RWPE2 (cell line): Measurements from ENCODE around the gene HSP90AA1.
A peak's percentile ranks its signal among the peaks of the same experiment; 100 is the strongest.
"Not testable (repeated sequence)": the region's sequence is repeated elsewhere in the genome, so short reads cannot be mapped to it uniquely, and the experiment has no call there.

Experiments used
- ATAC-seq: fragments of 200-7000 bp; cut with Tn5 transposase; 3 replicates; pipeline ENCODE4 v1.9.1; 2021; ENCODE audit warnings: low read depth
- DNase-seq: peaks from one replicate; pipeline ENCODE4 v3.0.0-alpha.2; 2020; ENCODE audit warnings: low spot score
- H3K27ac ChIP-seq: fragments of 450-650 bp; 2 replicates; pipeline ENCODE4 v1.5.1; 2017; ENCODE audit warnings: mild to moderate bottlenecking; ENCODE audit not compliant: poor library complexity, severe bottlenecking
- H3K27me3 ChIP-seq: fragments of 250-450 bp; sonication (Bioruptor Pico); 2 replicates; pipeline ENCODE4 v1.5.1; 2021; ENCODE audit warnings: mild to moderate bottlenecking, moderate library complexity; ENCODE audit not compliant: insufficient read depth, poor library complexity, severe bottlenecking
- H3K36me3 ChIP-seq: fragments of 250-450 bp; sonication (Bioruptor Pico); 2 replicates; pipeline ENCODE4 v1.5.1; 2020; ENCODE audit warnings: low read depth, mild to moderate bottlenecking, moderate library complexity
- H3K4me1 ChIP-seq: fragments of 250-450 bp; sonication (Bioruptor Pico); 2 replicates; pipeline ENCODE4 v1.5.1; 2021; ENCODE audit warnings: mild to moderate bottlenecking, moderate library complexity; ENCODE audit not compliant: insufficient read depth, poor library complexity, severe bottlenecking
- H3K4me3 ChIP-seq: fragments of 250-450 bp; sonication (Bioruptor Pico); 2 replicates; pipeline ENCODE4 v1.5.1; 2021; ENCODE audit warnings: mild to moderate bottlenecking, moderate library complexity; ENCODE audit not compliant: severe bottlenecking
- H3K9me3 ChIP-seq: fragments of 250-450 bp; sonication (Bioruptor Pico); 2 replicates; pipeline ENCODE4 v1.5.1; 2021; ENCODE audit warnings: mild to moderate bottlenecking, moderate library complexity; ENCODE audit not compliant: severe bottlenecking
- TF ChIP-seq, protein P1 (sequence below): fragments of 450-650 bp; IDR thresholded peaks from one replicate; pipeline ENCODE4 v1.5.1; 2017; ENCODE audit warnings: mild to moderate bottlenecking, moderate library complexity; ENCODE audit not compliant: poor library complexity, severe bottlenecking

Gene HSP90AA1

GRCh38 chr14:102081231-102082080, 5.4 kb downstream of the HSP90AA1 start:
- H3K9me3 ChIP-seq: no peaks in the 10 kb centered on the region
- ATAC-seq (no peak), DNase-seq (no peak)
- H3K4me3 ChIP-seq: no peak overlapping the region
- peaks cover 22% of the 10 kb centered on the region for H3K4me1 ChIP-seq
- peaks cover 75% of the 10 kb centered on the region for H3K36me3 ChIP-seq
- TF ChIP-seq, protein P1, sequence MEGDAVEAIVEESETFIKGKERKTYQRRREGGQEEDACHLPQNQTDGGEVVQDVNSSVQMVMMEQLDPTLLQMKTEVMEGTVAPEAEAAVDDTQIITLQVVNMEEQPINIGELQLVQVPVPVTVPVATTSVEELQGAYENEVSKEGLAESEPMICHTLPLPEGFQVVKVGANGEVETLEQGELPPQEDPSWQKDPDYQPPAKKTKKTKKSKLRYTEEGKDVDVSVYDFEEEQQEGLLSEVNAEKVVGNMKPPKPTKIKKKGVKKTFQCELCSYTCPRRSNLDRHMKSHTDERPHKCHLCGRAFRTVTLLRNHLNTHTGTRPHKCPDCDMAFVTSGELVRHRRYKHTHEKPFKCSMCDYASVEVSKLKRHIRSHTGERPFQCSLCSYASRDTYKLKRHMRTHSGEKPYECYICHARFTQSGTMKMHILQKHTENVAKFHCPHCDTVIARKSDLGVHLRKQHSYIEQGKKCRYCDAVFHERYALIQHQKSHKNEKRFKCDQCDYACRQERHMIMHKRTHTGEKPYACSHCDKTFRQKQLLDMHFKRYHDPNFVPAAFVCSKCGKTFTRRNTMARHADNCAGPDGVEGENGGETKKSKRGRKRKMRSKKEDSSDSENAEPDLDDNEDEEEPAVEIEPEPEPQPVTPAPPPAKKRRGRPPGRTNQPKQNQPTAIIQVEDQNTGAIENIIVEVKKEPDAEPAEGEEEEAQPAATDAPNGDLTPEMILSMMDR: no peak
- no peaks in the 10 kb centered on the region for H3K27me3 ChIP-seq
- no peak overlapping the region for H3K27ac ChIP-seq

DNA sequence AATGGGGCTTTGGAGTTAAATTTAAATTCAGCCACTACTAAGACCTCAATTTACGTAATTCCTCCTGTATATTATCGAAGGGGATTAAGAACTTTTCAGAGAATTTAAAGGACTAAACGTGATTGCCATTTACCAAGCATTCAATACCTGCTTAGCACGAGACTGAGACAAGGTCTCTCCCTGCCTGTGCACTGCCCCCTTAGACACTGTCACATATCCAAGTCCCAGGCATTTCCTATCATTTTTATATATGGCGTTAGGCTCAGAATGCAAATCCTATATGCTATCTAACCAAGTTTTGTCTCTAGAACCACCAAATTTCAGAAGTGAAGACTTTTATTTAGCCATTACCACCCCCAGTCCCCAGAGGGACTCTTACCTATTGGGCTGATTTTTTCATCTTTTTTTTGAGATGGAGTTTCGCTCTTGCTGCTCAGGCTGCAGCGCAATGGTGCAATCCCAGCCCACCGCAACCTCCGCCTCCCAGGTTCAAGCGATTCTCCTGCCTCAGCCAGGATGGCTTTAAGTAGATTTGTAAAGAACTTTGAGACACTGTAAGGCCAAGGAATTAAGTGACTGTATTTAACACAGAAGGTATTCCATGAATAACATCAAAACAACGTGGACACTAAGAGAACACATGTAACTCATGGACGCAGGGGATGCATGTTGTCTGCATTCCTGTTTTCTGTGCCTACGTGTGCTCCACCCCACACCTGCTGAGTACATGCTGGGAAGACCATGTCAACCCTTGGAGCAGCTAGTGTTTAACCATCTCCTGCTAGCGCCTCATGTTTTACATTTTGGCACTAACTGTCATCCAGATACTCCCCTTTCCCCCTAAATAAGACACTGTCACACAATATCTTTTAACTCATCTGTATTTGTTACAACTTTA, 6.4 kb downstream of the HSP90AA1 start:
- Histone ChIP-seq H3K36me3 (peaks cover 66% of the 10 kb centered on the region), H3K27me3 (no peaks in the 10 kb centered on the region), H3K4me1 (peaks cover 22% of the 10 kb centered on the region), H3K4me3 (no peak overlapping the region), H3K9me3 (no peaks in the 10 kb centered on the region), H3K27ac (no peak overlapping the region)
- DNase-seq (no peak), ATAC-seq (no peak)
- TF ChIP-seq, protein P1: no peak

DNA sequence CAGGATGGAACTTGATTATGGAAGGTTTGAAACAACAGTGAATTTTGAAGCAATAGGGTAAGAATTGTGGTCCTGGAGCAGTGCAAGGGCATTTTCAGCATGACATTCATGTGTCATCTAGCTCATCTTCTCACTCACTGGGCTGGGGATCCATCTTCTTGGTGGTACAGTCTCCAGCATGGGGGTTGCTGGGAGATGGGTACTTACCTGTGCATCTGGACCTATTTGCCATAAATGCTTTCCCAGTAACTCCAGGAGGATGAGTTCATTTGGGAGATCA, 7.2 kb downstream of the HSP90AA1 start:
- Histone ChIP-seq H3K9me3 (no peaks in the 10 kb centered on the region), H3K36me3 (peaks cover 58% of the 10 kb centered on the region), H3K27me3 (no peaks in the 10 kb centered on the region), H3K4me3 (no peak overlapping the region), H3K27ac (peak overlapping the region; percentile 8), H3K4me1 (peaks cover 15% of the 10 kb centered on the region)
- ATAC-seq (peak; percentile 13; the same call in 2 of the 3 replicates), DNase-seq (no peak)
- TF ChIP-seq, protein P1: no peak

GRCh38 chr14:102078831-102079699, 7.8 kb downstream of the HSP90AA1 start:
- TF ChIP-seq, protein P1: no peak
- Histone ChIP-seq H3K4me1 (peaks cover 9% of the 10 kb centered on the region), H3K27ac (peak overlapping the region; percentile 8), H3K27me3 (no peaks in the 10 kb centered on the region), H3K9me3 (no peaks in the 10 kb centered on the region), H3K36me3 (peaks cover 52% of the 10 kb centered on the region), H3K4me3 (no peak overlapping the region)
- peak; percentile 13; the same call in 2 of the 3 replicates for ATAC-seq
- no peak for DNase-seq

DNA sequence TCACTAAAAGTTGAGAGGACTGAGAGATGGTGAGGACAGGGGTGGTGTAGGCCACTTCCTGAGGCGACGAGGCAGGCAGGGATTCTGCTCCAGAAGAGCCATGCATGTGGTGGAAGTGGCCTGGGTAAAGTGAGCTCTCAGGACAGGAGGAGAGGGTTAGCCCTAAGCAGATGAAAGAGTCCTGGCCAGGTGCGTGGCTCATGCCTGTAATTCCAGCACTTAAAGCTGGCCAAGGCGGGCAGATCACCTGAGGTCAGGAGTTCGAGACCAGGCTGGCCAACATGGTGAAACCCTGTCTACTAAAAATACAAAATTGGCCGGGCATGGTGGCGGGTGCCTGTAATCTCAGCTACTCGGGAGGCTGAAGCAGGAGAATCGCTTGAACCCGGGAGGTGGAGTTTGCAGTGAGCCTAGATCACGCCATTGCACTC, 8.5 kb downstream of the HSP90AA1 start:
- H3K9me3 ChIP-seq, H3K4me1 ChIP-seq, H3K27ac ChIP-seq, ATAC-seq, DNase-seq, H3K4me3 ChIP-seq, H3K27me3 ChIP-seq: not testable (repeated sequence)
- peaks cover 45% of the 10 kb centered on the region for H3K36me3 ChIP-seq
